HEK293 (cell line): Measurements from ENCODE around the gene DIS3L2.

Source experiments
- GLI2 ChIP-seq: fragments of 450-650 bp; formaldehyde crosslinking; IDR thresholded peaks from 2 replicates; pipeline ENCODE4; 2017; ENCODE audit warnings: missing biosample characterization, missing genetic modification characterization, low read depth, borderline replicate concordance
- ZNF48 ChIP-seq: fragments of 450-650 bp; formaldehyde crosslinking; IDR thresholded peaks from 2 replicates; pipeline ENCODE4 v1.5.1; 2016; ENCODE audit warnings: missing biosample characterization, missing genetic modification characterization
- ZNF670 ChIP-seq: fragments of 450-650 bp; formaldehyde crosslinking; IDR thresholded peaks from 2 replicates; pipeline ENCODE4 v1.5.1; 2016; ENCODE audit warnings: missing biosample characterization, missing genetic modification characterization, low read depth
- ZNF785 ChIP-seq: fragments of 450-650 bp; formaldehyde crosslinking; IDR thresholded peaks from 2 replicates; pipeline ENCODE4 v1.5.1; 2016; ENCODE audit warnings: missing biosample characterization, missing genetic modification characterization

DNA sequence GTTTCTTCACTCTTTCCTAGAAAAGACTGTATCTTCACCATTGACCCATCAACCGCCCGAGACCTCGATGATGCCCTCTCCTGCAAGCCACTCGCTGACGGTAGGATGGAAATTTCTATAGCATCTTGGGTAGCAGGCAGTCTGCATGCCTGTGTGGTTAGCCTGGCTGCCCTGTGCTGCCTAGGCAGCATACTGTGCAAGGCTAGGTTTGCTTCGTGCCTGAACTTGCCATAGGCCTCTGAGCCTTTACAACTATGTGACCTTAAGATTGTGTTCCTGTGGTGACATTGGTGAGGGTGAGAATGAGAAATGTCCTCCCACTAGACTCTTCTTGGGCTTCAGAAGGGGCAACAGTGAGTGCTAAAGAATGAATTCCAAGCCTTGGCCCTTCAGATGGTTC is 248.8 kb downstream of the DIS3L2 start:
- TF ChIP-seq ZNF785 (tag by site-specific recombination) (no peak), ZNF670 (tag by site-specific recombination) (no peak), ZNF48 (tag by site-specific recombination) (no peak), GLI2 (tag by site-specific recombination) (no peak)
